ENCODE results near the gene TRPM3.

GRCh38 chr9:70635790-70636189 lies 485.6 kb downstream of the TRPM3 start:
- no peak for TF ChIP-seq POLR2A (IDR thresholded peaks at IDR 0.05)
- no peak for TF ChIP-seq CTCF (IDR thresholded peaks at IDR 0.05)
- TF ChIP-seq POLR2AphosphoS5 (IDR thresholded peaks at IDR 0.05), result no peak
